HG03280 (cell line): Measurements from ENCODE around the gene IKBKE.
A peak's percentile ranks its signal among the peaks of the same experiment; 100 is the strongest.
"Not testable (repeated sequence)": the region's sequence is repeated elsewhere in the genome, so short reads cannot be mapped to it uniquely, and the experiment has no call there.

Experiments
- ATAC-seq: cut with Tn5 transposase; IDR thresholded peaks from one replicate; pipeline ENCODE4 v1.9.1; 2021; ENCODE audit warnings: mild to moderate bottlenecking, moderate library complexity; ENCODE audit not compliant: unreplicated experiment

The IKBKE gene

DNA sequence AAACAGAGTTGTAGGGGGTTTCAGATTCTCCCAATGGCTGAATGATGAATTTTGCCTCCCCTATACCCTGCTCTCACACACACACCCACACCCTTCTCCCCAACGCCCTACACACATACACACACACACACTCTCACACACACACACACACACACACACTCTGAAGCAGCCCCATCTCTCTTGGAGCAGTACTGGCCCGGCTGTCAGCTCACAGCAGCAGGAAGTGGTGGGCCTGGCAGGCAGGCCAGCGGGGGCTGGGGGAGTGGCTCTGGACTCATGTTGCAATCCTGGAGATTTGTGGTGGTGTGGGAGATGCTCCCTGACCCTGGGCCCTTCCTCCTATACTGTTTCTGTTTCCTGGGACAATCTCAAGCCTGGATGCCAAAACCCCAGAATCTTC is 2.2 kb downstream of the IKBKE start:
- ATAC-seq, result no peak

DNA sequence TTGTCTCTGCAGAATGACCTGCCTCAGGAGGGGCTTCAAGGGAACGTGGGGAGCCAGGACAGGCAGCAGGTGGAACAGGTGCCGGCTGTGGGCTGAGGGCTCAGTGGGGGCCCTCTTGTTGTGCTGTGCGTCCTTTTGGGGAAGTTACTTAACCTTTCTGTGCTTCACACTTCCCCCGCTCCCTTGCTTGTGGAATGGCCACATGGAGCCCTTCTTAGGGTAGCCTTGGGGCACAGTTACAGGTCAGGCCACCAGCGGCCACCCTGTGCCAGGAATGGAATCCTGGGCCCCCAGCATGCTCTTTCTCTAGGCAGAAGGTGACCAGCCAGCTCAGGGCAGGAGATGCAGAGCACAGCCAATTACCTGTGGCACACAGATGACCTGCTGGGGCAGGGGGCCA is 2.6 kb downstream of the IKBKE start:
- ATAC-seq, result no peak

DNA sequence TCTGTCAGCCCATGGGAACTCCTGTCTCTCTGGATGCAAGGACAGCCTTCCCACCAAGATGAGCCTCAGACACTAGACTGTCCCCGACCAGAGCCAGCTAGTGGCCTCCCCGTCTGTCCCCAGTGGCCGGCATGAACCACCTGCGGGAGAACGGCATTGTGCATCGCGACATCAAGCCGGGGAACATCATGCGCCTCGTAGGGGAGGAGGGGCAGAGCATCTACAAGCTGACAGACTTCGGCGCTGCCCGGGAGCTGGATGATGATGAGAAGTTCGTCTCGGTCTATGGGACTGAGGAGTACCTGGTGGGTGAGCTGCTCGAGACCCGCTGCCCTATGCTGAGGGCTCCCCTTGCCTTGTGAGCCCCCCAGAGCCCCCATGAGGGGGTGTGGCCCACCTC is 5.8 kb downstream of the IKBKE start:
- no peak for ATAC-seq

DNA sequence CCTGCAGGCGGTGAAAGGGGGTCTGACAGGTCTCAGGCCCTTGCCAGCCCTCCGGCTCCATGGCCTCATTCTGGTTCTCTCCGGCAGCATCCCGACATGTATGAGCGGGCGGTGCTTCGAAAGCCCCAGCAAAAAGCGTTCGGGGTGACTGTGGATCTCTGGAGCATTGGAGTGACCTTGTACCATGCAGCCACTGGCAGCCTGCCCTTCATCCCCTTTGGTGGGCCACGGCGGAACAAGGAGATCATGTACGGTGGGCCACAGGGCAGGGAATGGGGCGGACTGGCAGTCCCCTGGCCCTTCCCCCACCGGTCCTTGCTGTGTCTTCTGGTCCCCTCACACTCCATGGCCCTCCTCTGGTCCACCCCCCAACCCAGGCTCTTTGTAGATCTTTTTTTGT is 6.3 kb downstream of the IKBKE start:
- no peak for ATAC-seq

DNA sequence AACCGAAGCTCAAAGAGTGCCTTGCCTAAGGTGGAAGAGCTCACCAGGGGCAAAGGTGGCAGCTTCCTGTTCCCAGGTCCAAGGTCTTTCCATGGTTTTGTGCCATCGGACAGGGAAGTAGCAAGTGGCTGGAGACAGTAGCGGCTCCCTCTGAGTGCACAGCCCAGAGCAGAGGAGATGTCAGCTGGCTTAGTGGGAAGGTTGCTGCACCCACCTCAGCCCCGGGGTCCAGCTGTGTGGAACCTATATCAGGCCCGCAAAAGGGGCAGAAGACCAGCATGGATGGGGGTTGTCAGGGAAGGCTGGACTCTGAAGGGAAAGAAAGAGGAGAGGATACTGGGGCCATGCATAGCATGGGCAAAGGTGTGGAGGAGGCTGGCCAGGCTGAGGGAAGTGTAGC is 6.8 kb downstream of the IKBKE start:
- no peak for ATAC-seq

DNA sequence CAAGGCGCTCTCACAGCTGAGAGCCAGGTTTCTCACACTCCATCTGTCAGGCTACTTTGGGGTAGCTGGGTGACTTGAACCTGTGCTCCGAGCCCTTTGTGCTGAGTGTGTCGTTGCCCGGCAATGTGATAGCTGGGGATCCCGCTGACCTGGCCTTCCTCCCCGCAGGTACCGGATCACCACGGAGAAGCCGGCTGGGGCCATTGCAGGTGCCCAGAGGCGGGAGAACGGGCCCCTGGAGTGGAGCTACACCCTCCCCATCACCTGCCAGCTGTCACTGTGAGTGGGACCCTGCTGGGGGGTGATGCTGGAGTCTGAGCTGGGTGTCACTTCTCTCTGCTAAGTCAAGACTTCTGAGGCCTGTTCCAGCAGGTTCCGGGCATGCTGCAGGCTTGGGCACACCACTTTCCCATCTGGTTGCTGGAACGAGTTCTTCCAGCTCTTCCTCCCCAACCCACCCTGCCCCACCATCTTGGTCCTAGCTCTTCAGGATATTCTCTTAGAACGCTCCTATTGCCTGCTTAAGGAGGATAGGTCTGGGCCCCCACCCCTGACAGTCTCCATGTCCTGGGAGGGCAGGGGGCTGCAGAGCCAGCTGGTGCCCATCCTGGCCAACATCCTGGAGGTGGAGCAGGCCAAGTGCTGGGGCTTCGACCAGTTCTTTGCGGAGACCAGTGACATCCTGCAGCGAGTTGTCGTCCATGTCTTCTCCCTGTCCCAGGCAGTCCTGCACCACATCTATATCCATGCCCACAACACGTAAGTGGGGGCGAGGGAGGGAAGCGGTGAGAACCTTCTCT is 7.5 kb downstream of the IKBKE start:
- no peak for ATAC-seq

DNA sequence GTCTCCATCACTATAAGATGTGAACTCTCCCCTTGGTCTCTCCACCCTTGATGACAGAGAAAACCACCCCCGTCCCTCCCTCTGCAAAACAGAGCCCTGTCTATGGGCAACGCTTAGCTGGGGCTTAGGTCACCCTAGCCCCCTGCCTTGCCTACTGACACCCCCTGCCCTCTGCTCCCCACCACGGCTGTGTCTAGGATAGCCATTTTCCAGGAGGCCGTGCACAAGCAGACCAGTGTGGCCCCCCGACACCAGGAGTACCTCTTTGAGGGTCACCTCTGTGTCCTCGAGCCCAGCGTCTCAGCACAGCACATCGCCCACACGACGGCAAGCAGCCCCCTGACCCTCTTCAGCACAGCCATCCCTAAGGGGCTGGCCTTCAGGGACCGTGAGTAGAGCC is 8.5 kb downstream of the IKBKE start:
- ATAC-seq, result no peak

DNA sequence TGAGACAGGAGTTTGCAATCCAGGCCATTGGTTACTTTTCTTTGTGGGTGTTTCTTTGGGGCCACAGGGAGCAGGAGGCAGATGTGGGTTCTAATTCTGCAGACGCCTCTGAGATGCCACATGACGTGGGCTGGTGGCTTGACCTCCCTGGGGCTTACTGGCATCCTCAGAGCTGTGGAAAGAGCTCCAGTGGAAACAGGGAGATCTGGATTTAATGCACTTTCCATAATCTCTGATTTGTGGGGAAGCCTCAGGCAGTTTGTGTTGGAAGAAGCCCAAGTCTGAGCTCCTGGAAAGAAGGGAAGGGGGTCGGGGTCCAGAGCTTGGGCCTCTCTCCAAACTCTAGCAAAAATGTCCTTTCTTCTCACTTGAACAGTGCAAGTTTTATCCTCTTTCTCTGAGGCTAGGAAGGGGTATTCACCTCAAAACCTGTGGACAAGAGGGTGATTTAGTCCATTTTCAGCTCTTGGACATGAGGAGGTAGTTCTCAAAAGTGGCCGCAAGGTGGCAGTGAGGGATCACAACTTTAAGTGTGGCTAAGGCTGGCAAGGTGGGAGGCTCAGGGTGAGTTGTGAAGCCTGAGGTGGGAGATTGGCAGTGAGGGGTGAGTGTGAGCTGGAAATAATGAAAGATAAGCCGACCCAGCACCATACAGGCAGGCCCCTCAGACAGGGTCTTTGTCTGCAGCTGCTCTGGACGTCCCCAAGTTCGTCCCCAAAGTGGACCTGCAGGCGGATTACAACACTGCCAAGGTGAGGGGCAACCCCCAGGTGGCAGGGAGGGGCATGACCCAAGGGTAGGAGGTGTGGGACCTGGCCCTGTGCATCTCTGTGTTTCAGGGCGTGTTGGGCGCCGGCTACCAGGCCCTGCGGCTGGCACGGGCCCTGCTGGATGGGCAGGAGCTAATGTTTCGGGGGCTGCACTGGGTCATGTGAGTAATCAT is 9.2 kb downstream of the IKBKE start:
- ATAC-seq, result no peak

DNA sequence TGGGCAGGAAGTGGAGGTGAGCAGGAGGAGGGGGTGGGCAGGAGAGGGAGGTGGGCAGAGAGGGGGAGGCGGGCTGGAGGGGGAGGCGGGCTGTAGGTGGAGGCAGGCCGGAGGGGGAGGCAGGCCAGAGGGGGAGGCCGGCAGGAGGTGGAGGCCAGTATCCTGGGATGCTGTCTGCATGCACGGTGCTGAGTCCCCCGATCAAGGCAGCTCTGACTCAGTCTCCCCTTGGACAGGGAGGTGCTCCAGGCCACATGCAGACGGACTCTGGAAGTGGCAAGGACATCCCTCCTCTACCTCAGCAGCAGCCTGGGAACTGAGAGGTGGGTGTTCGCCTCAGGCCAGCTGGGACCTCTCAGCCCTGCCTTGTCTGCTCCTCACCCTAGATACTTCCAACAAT is 9.9 kb downstream of the IKBKE start:
- ATAC-seq, result no peak

DNA sequence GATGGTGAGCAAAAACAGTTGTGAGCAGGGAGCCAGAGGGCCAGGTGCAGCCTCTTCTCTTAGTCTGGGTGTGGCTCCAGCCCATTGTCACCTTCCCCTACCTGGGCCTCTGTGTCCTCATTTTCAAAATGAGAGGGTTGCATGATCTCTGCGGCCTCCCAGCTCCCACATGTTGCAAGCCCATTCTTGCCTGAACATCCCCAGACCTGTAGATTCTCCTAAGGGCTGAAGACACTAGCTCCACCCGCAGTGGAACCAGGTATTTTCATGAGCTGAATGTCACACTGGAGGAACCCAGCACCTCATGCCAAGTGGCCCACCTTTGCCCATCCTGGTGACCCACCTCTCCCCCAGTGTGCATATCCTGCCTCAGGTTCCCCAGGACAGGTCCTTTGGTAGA is 12.3 kb downstream of the IKBKE start:
- no peak for ATAC-seq

DNA sequence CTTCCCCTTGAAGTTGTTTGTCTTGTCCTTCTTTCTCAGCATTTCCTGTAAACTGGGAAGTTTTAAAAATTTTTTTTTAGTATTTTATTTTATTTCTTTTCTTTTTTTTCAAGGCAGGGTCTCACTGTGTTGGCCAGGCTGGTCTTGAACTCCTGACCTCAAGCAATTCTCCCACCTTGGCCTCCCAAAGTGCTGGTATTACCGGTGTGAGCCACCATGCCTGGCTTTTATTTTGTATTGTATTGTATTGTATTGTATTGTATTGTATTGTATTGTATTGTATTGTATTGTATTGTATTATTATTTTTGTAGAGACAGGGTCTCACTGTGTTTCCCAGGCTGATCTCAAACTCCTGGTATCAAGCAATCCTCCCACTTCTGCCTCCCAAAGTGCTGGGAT is 13.6 kb downstream of the IKBKE start:
- not testable (repeated sequence) for ATAC-seq

DNA sequence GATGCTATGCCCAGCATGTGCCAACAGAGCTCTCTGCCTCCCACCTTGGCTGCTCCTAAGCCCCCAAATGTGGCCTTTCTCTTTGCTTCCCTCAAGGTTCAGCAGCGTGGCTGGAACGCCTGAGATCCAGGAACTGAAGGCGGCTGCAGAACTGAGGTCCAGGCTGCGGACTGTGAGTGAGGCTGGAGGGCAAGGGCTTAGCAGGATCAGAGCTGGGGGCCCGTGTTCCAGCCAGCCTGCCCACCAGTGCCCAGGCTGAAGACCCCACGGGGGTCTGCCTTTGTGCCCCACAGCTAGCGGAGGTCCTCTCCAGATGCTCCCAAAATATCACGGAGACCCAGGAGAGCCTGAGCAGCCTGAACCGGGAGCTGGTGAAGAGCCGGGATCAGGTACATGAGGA is 14.6 kb downstream of the IKBKE start:
- ATAC-seq, result no peak

DNA sequence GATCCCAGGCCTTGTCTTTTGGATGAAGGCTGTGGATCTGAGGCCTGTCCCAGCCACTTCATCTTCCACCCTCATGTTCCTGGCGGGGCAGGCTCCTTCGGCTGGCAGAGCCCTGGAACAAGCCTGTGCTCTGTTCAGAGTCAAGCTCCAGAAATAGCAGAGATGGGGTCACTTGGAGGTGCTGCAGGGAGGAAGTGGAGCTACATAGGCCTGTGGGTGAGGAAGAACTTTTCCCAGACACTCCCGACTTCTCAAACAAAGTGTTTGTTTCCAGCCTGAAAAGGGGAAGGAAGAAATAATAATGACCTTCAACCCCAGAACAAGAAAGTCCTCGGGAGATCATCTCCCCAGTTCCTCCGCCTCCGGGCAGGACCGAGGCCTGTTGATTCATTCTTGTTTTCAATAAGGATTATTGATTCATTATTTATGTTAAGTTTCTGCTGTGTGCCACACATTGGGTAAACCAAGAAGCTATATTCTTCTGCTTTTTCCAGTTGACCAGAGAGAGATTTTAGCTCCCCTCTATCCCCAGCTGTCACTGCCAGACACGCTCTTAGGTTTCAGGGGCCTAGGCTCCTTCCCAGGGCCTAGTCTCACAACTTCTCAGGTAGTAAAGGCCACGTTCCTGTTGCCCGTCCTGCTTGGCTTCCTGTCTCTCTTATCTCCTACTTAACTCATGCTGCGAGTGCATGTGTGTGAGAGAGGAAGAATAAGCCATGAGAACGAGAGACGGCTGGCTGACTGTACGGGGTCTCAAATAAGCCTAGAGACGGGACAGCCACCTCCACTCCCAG is 16.9 kb downstream of the IKBKE start:
- ATAC-seq, result no peak

DNA sequence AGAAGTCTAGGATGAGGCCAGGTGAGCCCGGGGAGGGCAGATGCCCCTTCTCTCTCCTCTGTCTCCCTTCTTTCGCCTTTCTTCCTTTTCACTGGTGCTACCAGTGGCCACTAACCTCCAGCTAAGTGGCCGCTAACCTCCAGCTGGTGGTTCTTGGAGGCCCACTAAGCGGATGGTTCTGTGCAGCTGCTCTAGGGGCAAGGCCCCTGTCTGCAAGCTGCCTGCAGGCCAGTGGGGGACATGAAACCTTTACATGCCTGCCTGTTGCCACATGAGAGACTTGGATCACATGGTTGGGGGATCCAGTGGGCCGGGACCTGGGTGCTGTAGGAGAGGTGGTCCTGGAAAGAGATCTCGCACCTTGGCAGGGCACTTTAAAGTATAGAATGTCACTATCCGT is 17.7 kb downstream of the IKBKE start:
- ATAC-seq, result no peak

DNA sequence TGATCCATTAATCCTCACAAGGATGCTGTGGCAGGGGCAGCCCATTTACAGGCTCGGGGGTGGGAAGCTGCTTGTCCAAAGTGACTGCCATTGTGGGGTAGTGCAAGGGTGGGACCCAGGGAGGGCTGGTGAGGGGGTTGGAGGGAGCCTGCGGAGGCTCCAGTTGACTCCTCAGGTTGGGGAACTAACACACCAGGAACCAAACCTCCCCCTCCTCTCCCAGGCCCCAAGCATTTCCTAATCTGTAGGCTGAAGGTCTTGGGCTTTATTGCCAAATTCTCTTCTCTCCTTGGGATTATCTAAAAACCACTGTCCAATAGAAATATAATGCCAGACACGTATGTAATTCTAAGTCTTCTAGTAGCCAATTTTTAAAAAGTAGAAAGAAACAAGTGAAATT is 18.2 kb downstream of the IKBKE start:
- no peak for ATAC-seq

DNA sequence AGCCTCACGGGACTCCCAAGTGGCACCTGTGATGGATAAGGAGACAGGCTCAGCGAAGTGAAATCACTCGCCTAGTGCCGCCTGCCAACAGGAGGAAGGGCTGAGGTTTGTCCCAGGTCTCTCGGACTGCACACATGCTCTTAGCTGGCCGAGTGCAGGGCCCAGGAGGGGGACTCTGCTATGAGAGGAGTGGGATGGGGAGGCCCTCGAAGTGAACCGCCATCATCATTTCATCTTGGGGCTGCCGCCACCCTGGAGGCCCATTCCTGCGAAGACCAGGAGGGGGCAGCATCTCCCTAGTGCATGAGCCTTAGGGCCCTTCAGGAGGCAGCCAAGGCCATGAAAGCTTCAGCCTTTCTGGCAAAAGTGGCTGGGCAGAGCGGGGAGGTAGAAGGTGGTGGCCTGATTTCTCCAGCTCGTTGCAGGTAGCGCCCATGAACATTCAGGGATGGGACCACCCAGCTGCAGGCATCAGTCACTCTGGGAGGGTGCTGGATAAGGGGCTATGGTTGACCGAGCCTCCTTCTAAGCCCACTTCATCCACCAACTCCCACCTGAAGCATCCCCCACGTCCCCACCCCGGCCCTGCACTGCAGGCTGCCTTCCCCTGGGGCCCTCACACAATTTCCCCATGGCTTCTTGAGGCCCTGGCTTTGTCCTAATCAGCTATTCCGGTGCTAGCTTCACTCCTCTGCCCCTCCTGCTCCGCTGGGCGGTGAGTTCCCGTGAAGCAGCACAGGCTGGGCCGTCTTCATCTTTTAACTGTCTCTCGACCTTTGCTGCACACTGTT is 19.9 kb downstream of the IKBKE start:
- peak; percentile 68 for ATAC-seq

DNA sequence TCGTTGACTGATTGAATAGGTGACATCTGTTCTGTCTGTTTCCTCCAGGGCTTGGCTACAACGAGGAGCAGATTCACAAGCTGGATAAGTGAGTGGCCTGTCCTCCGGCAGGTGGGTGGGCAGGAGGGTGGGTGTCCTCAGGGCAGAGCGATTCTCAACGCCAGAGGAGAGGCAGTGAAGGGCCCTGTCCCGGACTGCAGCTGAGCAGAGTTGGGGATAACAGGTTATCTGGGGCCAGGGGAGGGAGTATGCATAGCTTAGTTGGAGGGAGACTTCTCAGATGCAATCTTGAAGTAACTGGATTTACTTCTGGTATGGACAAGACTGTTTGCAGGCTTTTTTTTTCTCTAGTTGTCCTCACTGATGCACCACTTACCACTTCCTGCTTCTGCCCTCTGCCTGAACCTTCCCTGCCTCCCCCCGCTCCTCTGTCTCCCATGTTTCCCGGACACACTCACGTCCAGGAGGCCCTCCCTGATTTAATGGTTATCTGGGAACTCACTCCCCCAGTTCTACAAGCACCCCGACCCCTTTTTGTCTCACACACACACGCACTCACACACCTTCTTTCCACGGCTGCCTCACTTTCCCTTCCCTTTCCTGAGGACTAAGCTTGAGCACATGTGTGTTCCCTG is 20.6 kb downstream of the IKBKE start:
- no peak for ATAC-seq

DNA sequence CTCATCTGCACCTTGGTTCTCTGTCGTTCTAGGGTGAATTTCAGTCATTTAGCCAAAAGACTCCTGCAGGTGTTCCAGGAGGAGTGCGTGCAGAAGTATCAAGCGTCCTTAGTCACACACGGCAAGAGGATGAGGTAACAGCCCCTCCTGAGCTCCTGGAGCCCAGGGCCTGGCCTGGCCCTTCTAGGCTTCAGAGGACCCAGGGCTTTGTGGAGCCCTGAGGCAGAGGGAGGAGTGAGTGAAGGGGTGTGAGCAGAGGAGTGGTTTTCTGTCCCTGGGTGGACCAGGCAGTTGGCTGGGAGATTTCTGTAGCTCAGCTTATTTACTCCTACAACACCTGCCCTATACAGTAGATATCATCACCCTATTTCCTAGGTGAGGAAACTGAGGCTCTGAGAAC is 21.3 kb downstream of the IKBKE start:
- no peak for ATAC-seq

DNA sequence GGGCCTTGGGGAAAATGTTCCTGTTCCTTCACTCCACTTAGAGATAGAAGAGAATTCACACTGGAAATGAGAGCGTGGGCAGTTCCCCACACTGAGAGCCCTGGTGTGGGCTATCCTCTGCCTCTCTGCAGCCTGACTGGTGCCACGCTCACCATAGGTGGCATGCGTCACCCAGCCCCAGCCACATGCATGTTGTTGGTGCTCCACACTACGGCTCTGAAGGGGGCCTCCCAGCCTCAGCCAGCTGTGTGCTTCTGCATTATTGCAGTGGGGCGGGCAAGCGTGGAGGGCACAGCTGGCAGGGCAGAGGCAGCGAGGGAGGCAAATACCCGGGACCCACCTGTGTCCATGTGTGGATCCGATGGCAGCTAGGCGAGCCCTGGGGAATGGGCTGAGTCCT is 22.3 kb downstream of the IKBKE start:
- ATAC-seq, result no peak

DNA sequence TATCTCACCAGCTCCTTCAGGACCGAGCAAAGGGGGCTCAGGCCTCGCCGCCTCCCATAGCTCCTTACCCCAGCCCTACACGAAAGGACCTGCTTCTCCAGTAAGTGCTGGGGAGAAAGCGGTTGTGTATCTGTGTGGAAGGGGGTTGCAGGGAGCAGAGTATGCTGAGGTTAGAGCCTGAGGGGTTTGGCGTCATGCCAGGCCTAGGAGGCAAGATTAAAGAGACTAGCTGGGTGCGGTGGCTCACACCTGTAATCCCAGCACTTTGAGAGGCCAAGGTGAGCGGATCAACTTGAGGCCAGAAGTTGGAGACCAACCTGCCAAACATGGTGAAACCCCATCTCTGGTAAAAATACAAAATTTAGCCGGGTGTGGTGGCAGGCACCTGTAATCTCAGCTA is 23.0 kb downstream of the IKBKE start:
- ATAC-seq, result no peak
